HFFc6 (cell line): ENCODE data around the gene RTP3. TPM values are rescaled to one million over a fixed set of nuclear protein-coding genes. Genes with fewer than 3 reads are reported as not detected.

Experiments used
- DNase-seq: peaks from one replicate; pipeline ENCODE4 v3.0.0-alpha.2; 2018
- H3K27ac Mint-ChIP-seq: 2 replicates; pipeline ENCODE4 v1.8.0; 2020; ENCODE audit warnings: mild to moderate bottlenecking, mixed read lengths
- H3K27me3 Mint-ChIP-seq: 2 replicates; pipeline ENCODE4 v1.8.0; 2021; ENCODE audit warnings: mild to moderate bottlenecking, moderate library complexity, mixed read lengths; ENCODE audit not compliant: insufficient read depth
- H3K36me3 Mint-ChIP-seq: 2 replicates; pipeline ENCODE4 v1.8.0; 2021; ENCODE audit warnings: low read depth, mixed read lengths
- H3K4me1 Mint-ChIP-seq: 2 replicates; pipeline ENCODE4 v1.8.0; 2020; ENCODE audit warnings: low read depth, mixed read lengths
- H3K4me3 Mint-ChIP-seq: 2 replicates; pipeline ENCODE4 v1.8.0; 2020; ENCODE audit warnings: mild to moderate bottlenecking, moderate library complexity, mixed read lengths
- H3K9me3 Mint-ChIP-seq: 2 replicates; pipeline ENCODE4 v1.8.0; 2020; ENCODE audit warnings: mild to moderate bottlenecking, mixed read lengths
- CTCF ChIP-seq: fragments of 200-600 bp; sonication (generic); IDR thresholded peaks from 2 replicates; pipeline ENCODE4 v1.5.0; 2021; ENCODE audit warnings: antibody characterized with exemption, mild to moderate bottlenecking
- total RNA-seq, 6 experiments: library from RNA; stranded (reverse); fragmentation: NEBNext Ultra II Directional; extraction: Animal tissue kit (Norgen Biotek cat#: 25700); gene quantifications; 2 replicates in 1 of 6; 3 replicates in 5 of 6; pipeline ENCODE4 v1.2.3, GENCODE V29; 2021

The RTP3 gene
- total RNA-seq, 6 experiments from 2014 or later: not detected

- no peaks in the 10 kb centered on the region for H3K4me1 Mint-ChIP-seq
- peaks cover 52% of the 10 kb centered on the region for H3K27me3 Mint-ChIP-seq
- H3K36me3 Mint-ChIP-seq: peaks cover 11% of the 10 kb centered on the region
- H3K27ac Mint-ChIP-seq: no peak overlapping the region
- no peak for DNase-seq
- TF ChIP-seq CTCF: no peak
- H3K4me3 Mint-ChIP-seq: no peak overlapping the region
- peaks cover 17% of the 10 kb centered on the region; the same call in 1 of the 2 replicates for H3K9me3 Mint-ChIP-seq
These were observed 26.9 kb upstream of the RTP3 start for GRCh38 chr3:46470831-46471230.

GRCh38 chr3:46471371-46471914 is 26.3 kb upstream of the RTP3 start:
- no peak overlapping the region for H3K4me3 Mint-ChIP-seq

GRCh38 chr3:46472736-46473135 is 25.0 kb upstream of the RTP3 start:
- H3K27me3 Mint-ChIP-seq: peaks cover 56% of the 10 kb centered on the region
- H3K4me3 Mint-ChIP-seq: no peak overlapping the region

More at GRCh38 chr3:46471371-46471914, 26.3 kb upstream of the RTP3 start:
- H3K4me1 Mint-ChIP-seq: no peaks in the 10 kb centered on the region
- peaks cover 17% of the 10 kb centered on the region; the same call in 1 of the 2 replicates for H3K9me3 Mint-ChIP-seq
- no peak for DNase-seq
- H3K27me3 Mint-ChIP-seq: peaks cover 52% of the 10 kb centered on the region
- H3K27ac Mint-ChIP-seq: no peak overlapping the region
- no peak for TF ChIP-seq CTCF
- peaks cover 11% of the 10 kb centered on the region for H3K36me3 Mint-ChIP-seq

GRCh38 chr3:46477145-46477544 is 20.6 kb upstream of the RTP3 start:
- Mint-ChIP-seq H3K27me3 (peaks cover 42% of the 10 kb centered on the region), H3K4me3 (no peak overlapping the region), H3K9me3 (peaks cover 17% of the 10 kb centered on the region; the same call in 1 of the 2 replicates), H3K36me3 (peaks cover 11% of the 10 kb centered on the region), H3K4me1 (peaks cover 7% of the 10 kb centered on the region), H3K27ac (no peak overlapping the region)
- DNase-seq: no peak
- TF ChIP-seq CTCF: no peak

More at GRCh38 chr3:46472736-46473135, 25.0 kb upstream of the RTP3 start:
- Mint-ChIP-seq H3K9me3 (peaks cover 17% of the 10 kb centered on the region; the same call in 1 of the 2 replicates), H3K27ac (no peak overlapping the region), H3K36me3 (peaks cover 11% of the 10 kb centered on the region), H3K4me1 (no peaks in the 10 kb centered on the region)
- TF ChIP-seq CTCF: no peak
- DNase-seq: no peak

GRCh38 chr3:46477756-46478155 is 20.0 kb upstream of the RTP3 start:
- TF ChIP-seq CTCF: no peak
- peaks cover 11% of the 10 kb centered on the region for H3K36me3 Mint-ChIP-seq
- H3K27ac Mint-ChIP-seq: no peak overlapping the region
- no peak for DNase-seq
- H3K27me3 Mint-ChIP-seq: peaks cover 36% of the 10 kb centered on the region
- H3K4me3 Mint-ChIP-seq: no peak overlapping the region
- peaks cover 17% of the 10 kb centered on the region; the same call in 1 of the 2 replicates for H3K9me3 Mint-ChIP-seq
- H3K4me1 Mint-ChIP-seq: peaks cover 12% of the 10 kb centered on the region
